Heart left ventricle (tissue), 16 donors: Measurements from ENCODE around the gene OR51B4. TPM values are rescaled to one million over a fixed set of nuclear protein-coding genes. Genes with fewer than 3 reads are reported as not detected.

Experiments
- ATAC-seq, 4 donors: fragments of 200-7000 bp; cut with Tn5 transposase; one replicate each; pipeline ENCODE4 v1.9.1; 2020 to 2022; ENCODE audit warnings: moderate library complexity in 4 of 4, mild to moderate bottlenecking in 3 of 4, moderate number of reproducible peaks in 1 of 4
- DNase-seq, 5 donors: peaks; one replicate each; pipeline ENCODE4 v3.0.0-alpha.2; 2020
- H3K27ac ChIP-seq, 12 donors: fragments of 200-600 bp; sonication (generic) in 4 of 12; one replicate each; pipeline versions ENCODE4 v1.5.0 to v1.8.0; 2016 to 2022; ENCODE audit warnings: mild to moderate bottlenecking in 2 of 12
- H3K27me3 ChIP-seq, 9 donors: fragments of 200-600 bp; sonication (generic) in 2 of 9; one replicate each; pipeline versions ENCODE4 v1.5.1 to v1.8.0; 2016 to 2022; ENCODE audit warnings: mild to moderate bottlenecking in 3 of 9
- H3K36me3 ChIP-seq, 9 donors: fragments of 200-600 bp; sonication (generic) in 2 of 9; one replicate each; pipeline versions ENCODE4 v1.5.0 to v1.8.0; 2018 to 2022; ENCODE audit warnings: mild to moderate bottlenecking in 2 of 9
- H3K4me1 ChIP-seq, 12 donors: fragments of 200-600 bp; sonication (generic) in 4 of 12; one replicate each; pipeline versions ENCODE4 v1.5.0 to v1.8.0; 2016 to 2022; ENCODE audit warnings: mild to moderate bottlenecking in 3 of 12
- H3K4me3 ChIP-seq, 12 donors: fragments of 200-600 bp; sonication (generic) in 4 of 12; one replicate each; pipeline versions ENCODE4 v1.5.0 to v1.8.0; 2017 to 2022; ENCODE audit warnings: mild to moderate bottlenecking in 9 of 12, moderate library complexity in 4 of 12
- H3K9me3 ChIP-seq, 12 donors: fragments of 200-600 bp; sonication (generic) in 4 of 12; one replicate each; pipeline versions ENCODE4 v1.5.0 to v1.8.0; 2016 to 2022; ENCODE audit warnings: mild to moderate bottlenecking in 1 of 12
- POLR2A ChIP-seq, 2 donors: fragments of 450-650 bp; IDR thresholded peaks; one replicate each; pipeline ENCODE4 v1.6.1; 2017; ENCODE audit warnings: antibody characterized with exemption in 2 of 2, mild to moderate bottlenecking in 2 of 2, moderate library complexity in 2 of 2
- WGBS, 4 donors: extraction: QIAGEN DNeasy Blood & Tissue Kit in 2 of 4; methylation state at CpG; one replicate each; pipeline versions ENCODE4 v1.1.5 to v1.1.7; 2013 to 2018; 5-methylcytosine and 5-hydroxymethylcytosine counted together
- intact Hi-C, 10 donors: fragments of 100-400 bp; cut with DNase I; formaldehyde crosslinking; loops; one replicate each; pipeline versions ENCODE4 v1.11.1 to v1.14.2; 2022
- long read RNA-seq, 3 donors: library from polyadenylated mRNA; unstranded; transcript quantifications; one replicate each; pipeline ENCODE4 v2.0.0, GENCODE V29; 2020 to 2021
- polyA plus RNA-seq, 2 donors: library from polyadenylated mRNA; stranded (reverse); fragments of 200-250 nt; gene quantifications; one replicate each; pipeline ENCODE4 v1.2.3, GENCODE V29; 2013
- total RNA-seq, 9 donors: library from RNA; depleted of rRNA in 2 of 9; stranded (reverse); fragments of >200 nt in 2 of 9; fragmentation: NEBNext Ultra II Directional in 3 of 9; extraction: Animal tissue kit (Norgen Biotek cat#: 25700) in 3 of 9; gene quantifications; one replicate each; pipeline versions ENCODE4 v1.1.0 to v1.2.4, GENCODE V29; 2016 to 2023
- TF ChIP-seq, protein P1 (sequence below), 12 donors: fragments of 200-600 bp; sonication (generic) in 4 of 12; IDR thresholded peaks; one replicate each; pipeline versions ENCODE4 v1.5.0 to v1.8.0; 2018 to 2022; ENCODE audit warnings: antibody characterized with exemption in 12 of 12, mild to moderate bottlenecking in 5 of 12
- donor health status: ischemic (EF 13 %, LVEDD 7.1; RV severe dilation, severe dysfunction).
- donor health status: healthy with polysubstance abuse.
- donor health status: DM: no; HTN: yes; CAD: no.
- donor health status: DM: no; HTN: no; CAD: no.
- donor health status: ischemic (EF 25% LVEDD 6.9; RV normal size, moderate dysfunction).
- donor health status: ischemic (EF 25% LVEDD 5.7; RV mildly dilated, moderate dysfunction).
- donor health status: healthy.
- donor health status: DM: yes; HTN: yes; CAD: no.
- donor health status: ischemic (EF 35%, LVEDD 5.7; RV mildly dilated, moderate dysfunction).
- donor health status: nonischemic (EF 11% LVEDD 7.7; RV severe dilation, severe dysfunction).
- donor health status: DM: yes; HTN: yes; CAD: no.
- donor health status: PGD.
- donor health status: ischemic (EF 29% LVEDD 5.4; RV normal size, mild dysfunction).
- donor health status: nonischemic (EF 23%, LVEDD 6.1; RV moderate dilation, normal function).

Gene OR51B4, protein sequence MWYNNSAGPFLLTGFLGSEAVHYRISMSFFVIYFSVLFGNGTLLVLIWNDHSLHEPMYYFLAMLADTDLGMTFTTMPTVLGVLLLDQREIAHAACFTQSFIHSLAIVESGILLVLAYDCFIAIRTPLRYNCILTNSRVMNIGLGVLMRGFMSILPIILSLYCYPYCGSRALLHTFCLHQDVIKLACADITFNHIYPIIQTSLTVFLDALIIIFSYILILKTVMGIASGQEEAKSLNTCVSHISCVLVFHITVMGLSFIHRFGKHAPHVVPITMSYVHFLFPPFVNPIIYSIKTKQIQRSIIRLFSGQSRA
- not detected for total RNA-seq
- not detected for polyA plus RNA-seq
- long read RNA-seq, donor 1: 0 reads
- long read RNA-seq, donor 2: 0 reads
- long read RNA-seq, donor 3: 0 reads

DNA sequence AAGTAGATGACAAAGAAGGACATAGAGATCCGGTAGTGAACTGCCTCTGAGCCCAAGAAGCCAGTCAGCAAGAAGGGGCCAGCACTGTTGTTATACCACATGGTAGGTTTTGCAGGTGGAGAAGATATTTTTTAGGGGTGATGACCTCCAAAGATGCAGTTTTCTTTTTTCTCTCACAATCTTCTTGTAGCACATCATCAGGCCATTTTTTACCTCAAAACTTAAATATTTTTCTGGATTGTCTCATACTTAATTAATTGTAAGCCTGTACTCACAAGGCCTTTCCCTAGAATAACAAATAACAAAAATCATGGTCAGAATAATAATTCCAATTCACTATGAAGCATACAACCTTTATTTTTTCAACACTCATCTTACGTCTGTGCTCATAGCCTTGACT is at the start of gene OR51B4:
TSS of gene OR51B4 (minus strand) at position 101 of the 400 bp plus-strand sequence. CDS start at position 101, 0 bp downstream.
- Histone ChIP-seq H3K4me1 (no peaks in the 10 kb centered on the region), H3K9me3 (no peaks in the 10 kb centered on the region), H3K4me3 (no peak within 1 kb of the TSS), H3K36me3 (no peaks in the 10 kb centered on the region), H3K27ac (no peak within 1 kb of the TSS), H3K27me3 (no peaks in the 10 kb centered on the region)
- 89 to 93% (median 90%) methylated on average over 2 of the region's 2 CpGs for WGBS, 4 donors
- intact Hi-C loops: no loop called here
- DNase-seq: no peak
- no peak for TF ChIP-seq POLR2A (IDR thresholded peaks at IDR 0.05)
- TF ChIP-seq, protein P1, sequence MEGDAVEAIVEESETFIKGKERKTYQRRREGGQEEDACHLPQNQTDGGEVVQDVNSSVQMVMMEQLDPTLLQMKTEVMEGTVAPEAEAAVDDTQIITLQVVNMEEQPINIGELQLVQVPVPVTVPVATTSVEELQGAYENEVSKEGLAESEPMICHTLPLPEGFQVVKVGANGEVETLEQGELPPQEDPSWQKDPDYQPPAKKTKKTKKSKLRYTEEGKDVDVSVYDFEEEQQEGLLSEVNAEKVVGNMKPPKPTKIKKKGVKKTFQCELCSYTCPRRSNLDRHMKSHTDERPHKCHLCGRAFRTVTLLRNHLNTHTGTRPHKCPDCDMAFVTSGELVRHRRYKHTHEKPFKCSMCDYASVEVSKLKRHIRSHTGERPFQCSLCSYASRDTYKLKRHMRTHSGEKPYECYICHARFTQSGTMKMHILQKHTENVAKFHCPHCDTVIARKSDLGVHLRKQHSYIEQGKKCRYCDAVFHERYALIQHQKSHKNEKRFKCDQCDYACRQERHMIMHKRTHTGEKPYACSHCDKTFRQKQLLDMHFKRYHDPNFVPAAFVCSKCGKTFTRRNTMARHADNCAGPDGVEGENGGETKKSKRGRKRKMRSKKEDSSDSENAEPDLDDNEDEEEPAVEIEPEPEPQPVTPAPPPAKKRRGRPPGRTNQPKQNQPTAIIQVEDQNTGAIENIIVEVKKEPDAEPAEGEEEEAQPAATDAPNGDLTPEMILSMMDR (IDR thresholded peaks at IDR 0.05): no peak
- no peak for ATAC-seq

DNA sequence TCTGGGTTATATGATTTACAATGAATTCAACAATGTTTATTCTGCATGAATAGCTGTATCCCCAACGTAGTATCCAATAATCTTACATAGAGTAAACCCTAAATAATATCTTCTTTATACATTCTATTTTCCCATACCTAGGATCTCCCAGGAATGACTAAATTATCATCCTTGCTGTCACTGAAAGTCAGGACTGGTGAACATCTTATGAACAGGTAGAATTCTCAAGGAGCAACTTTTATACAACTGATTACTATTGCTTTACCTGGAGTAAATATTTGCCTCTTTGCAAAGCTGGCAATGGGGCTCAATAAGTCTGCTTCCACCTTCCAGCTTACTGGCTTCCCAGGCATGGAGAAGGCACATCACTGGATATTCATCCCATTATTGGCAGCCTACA is 49.5 kb upstream of the OR51B4 start, which contains the start of gene OR51B6:
TSS of gene OR51B6 (plus strand) at position 301 of the 400 bp plus-strand sequence. CDS start at position 301, 0 bp downstream.
- no peaks in the 10 kb centered on the region for H3K36me3 ChIP-seq
- H3K27me3 ChIP-seq: no peaks in the 10 kb centered on the region
- ATAC-seq (no peak), DNase-seq (no peak)
- intact Hi-C loops: no loop called here
- WGBS, 4 donors: 63 to 72% (median 63%) methylated on average over 1 of the region's 1 CpG
- H3K9me3 ChIP-seq: no peaks in the 10 kb centered on the region
- no peak within 1 kb of the TSS for H3K27ac ChIP-seq
- no peak within 1 kb of the TSS for H3K4me3 ChIP-seq
- TF ChIP-seq POLR2A (IDR thresholded peaks at IDR 0.05): no peak
- TF ChIP-seq, protein P1 (IDR thresholded peaks at IDR 0.05): no peak
- no peaks in the 10 kb centered on the region for H3K4me1 ChIP-seq

DNA sequence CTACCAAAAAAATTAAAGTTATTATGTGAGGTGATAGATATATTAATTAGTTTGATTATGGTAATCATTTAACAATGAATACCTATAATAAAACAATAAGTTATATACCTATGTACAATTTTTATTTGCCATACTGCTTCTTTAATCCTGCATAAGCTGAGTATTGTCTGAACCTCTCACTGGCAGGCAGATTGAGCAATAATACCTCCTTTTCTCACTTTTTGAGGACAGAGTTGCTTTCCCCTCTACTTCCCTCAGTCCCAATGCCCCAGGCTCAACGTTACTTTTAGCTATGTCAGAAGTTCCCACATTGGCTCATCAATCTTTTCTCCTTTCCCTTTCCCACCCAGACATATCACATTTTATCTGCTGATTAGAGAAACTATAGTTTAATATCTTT is 47.8 kb upstream of the OR51B4 start:
- WGBS, 4 donors: 32 to 39% (median 35%) methylated on average over 1 of the region's 1 CpG
- intact Hi-C loops: no loop called here
- Histone ChIP-seq H3K4me3 (no peak overlapping the region), H3K36me3 (no peaks in the 10 kb centered on the region), H3K27ac (no peak overlapping the region), H3K27me3 (no peaks in the 10 kb centered on the region), H3K4me1 (no peaks in the 10 kb centered on the region), H3K9me3 (no peaks in the 10 kb centered on the region)
- ATAC-seq (no peak), DNase-seq (no peak)
- no peak for TF ChIP-seq POLR2A (IDR thresholded peaks at IDR 0.05)
- TF ChIP-seq, protein P1 (IDR thresholded peaks at IDR 0.05): no peak

DNA sequence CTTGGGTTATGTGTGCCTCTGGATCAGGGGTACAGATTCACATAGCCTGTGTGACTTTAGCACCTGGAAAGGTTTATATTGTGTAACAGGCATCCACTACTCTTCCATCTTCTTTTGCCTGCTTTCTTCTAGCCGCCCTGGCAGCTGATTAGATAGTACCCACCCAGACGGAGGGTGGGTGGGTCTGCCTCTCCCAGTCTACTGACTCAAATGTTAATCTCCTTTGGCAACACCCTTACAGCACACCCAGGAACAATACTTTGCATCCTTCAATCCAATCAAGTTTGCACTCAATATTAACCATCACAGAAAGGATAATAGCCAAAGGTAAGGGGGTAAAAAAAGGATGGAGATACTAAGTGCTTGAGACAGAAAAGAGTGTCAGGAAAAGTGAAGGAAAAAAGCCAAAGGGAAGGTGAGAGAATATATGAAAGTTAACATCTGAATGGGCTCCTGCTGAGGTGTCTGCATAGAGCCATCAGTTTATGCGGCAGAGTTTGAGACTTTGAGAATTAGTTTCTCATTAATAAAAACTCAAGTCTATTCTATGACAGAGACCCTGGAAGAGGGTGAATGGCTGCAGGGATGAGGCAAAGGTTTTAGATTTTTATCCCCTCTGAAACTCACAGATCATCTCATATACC is 46.9 kb upstream of the OR51B4 start:
- Histone ChIP-seq H3K27me3 (no peaks in the 10 kb centered on the region), H3K4me1 (no peaks in the 10 kb centered on the region), H3K36me3 (no peaks in the 10 kb centered on the region), H3K27ac (no peak overlapping the region), H3K9me3 (no peaks in the 10 kb centered on the region), H3K4me3 (no peak overlapping the region)
- 7 to 21% (median 14%) methylated on average over 3 of the region's 3 CpGs for WGBS, 4 donors
- DNase-seq (no peak), ATAC-seq (no peak)
- intact Hi-C loops: no loop called here
- no peak for TF ChIP-seq POLR2A (IDR thresholded peaks at IDR 0.05)
- TF ChIP-seq, protein P1 (IDR thresholded peaks at IDR 0.05): no peak
